ENCODE results near the gene KIF24. TPM values are rescaled to one million over a fixed set of nuclear protein-coding genes. Genes with fewer than 3 reads are reported as not detected.
"Not testable (repeated sequence)": the region's sequence is repeated elsewhere in the genome, so short reads cannot be mapped to it uniquely, and the experiment has no call there.

KIF24 gene
- total RNA-seq, 1 experiment from 2014 or later = 4.5 TPM

GRCh38 chr9:34370970-34371880 is 42.2 kb upstream of the KIF24 start:
- Histone ChIP-seq H3K4me3 (ENCODE audit: insufficient read depth, low read depth, low read length) (no peak overlapping the region), H3K27me3 (ENCODE audit: control insufficient read depth, insufficient read depth, low read length) (no peaks in the 10 kb centered on the region; the same call in 1 of the 2 replicates), H3K36me3 (replicated peaks; ENCODE audit: control insufficient read depth, insufficient read depth, low read length) (no peaks in the 10 kb centered on the region; the same call in 1 of the 2 replicates)
- no peak for DNase-seq

- Histone ChIP-seq H3K27me3 (ENCODE audit: control insufficient read depth, insufficient read depth, low read length) (no peaks in the 10 kb centered on the region), H3K36me3 (replicated peaks; ENCODE audit: control insufficient read depth, insufficient read depth, low read length) (no peaks in the 10 kb centered on the region; the same call in 1 of the 2 replicates), H3K4me3 (ENCODE audit: insufficient read depth, low read depth, low read length) (no peak overlapping the region)
- DNase-seq = no peak
Measured at GRCh38 chr9:34370335-34370969, 41.4 kb upstream of the KIF24 start.

GRCh38 chr9:34369636-34370035 is 40.6 kb upstream of the KIF24 start:
- H3K36me3 ChIP-seq (replicated peaks; ENCODE audit: control insufficient read depth, insufficient read depth, low read length) = no peaks in the 10 kb centered on the region; the same call in 1 of the 2 replicates
- H3K4me3 ChIP-seq (ENCODE audit: insufficient read depth, low read depth, low read length) = no peak overlapping the region
- DNase-seq = no peak
- no peaks in the 10 kb centered on the region for H3K27me3 ChIP-seq (ENCODE audit: control insufficient read depth, insufficient read depth, low read length)

GRCh38 chr9:34368796-34369195 is 39.7 kb upstream of the KIF24 start:
- H3K36me3 ChIP-seq (replicated peaks; ENCODE audit: control insufficient read depth, insufficient read depth, low read length); DNase-seq: not testable (repeated sequence)

GRCh38 chr9:34367751-34368410 is 38.8 kb upstream of the KIF24 start:
- not testable (repeated sequence) for H3K36me3 ChIP-seq (replicated peaks; ENCODE audit: control insufficient read depth, insufficient read depth, low read length); H3K4me3 ChIP-seq (ENCODE audit: insufficient read depth, low read depth, low read length); H3K27me3 ChIP-seq (ENCODE audit: control insufficient read depth, insufficient read depth, low read length); DNase-seq

More at GRCh38 chr9:34368796-34369195, 39.7 kb upstream of the KIF24 start:
- H3K4me3 ChIP-seq (ENCODE audit: insufficient read depth, low read depth, low read length); H3K27me3 ChIP-seq (ENCODE audit: control insufficient read depth, insufficient read depth, low read length): not testable (repeated sequence)

- Histone ChIP-seq H3K36me3 (replicated peaks; ENCODE audit: control insufficient read depth, insufficient read depth, low read length) (no peaks in the 10 kb centered on the region; the same call in 1 of the 2 replicates), H3K27me3 (ENCODE audit: control insufficient read depth, insufficient read depth, low read length) (no peaks in the 10 kb centered on the region), H3K4me3 (ENCODE audit: insufficient read depth, low read depth, low read length) (no peak overlapping the region)
- DNase-seq = no peak
Measured at GRCh38 chr9:34366365-34366764, 37.3 kb upstream of the KIF24 start.

- H3K4me3 ChIP-seq (ENCODE audit: insufficient read depth, low read depth, low read length) = no peak overlapping the region
- H3K27me3 ChIP-seq (ENCODE audit: control insufficient read depth, insufficient read depth, low read length) = no peaks in the 10 kb centered on the region
- no peak for DNase-seq
Measured at GRCh38 chr9:34365282-34365681, 36.2 kb upstream of the KIF24 start.

GRCh38 chr9:34363619-34364351 is 34.7 kb upstream of the KIF24 start:
- Histone ChIP-seq H3K4me3 (ENCODE audit: insufficient read depth, low read depth, low read length) (no peak overlapping the region), H3K27me3 (ENCODE audit: control insufficient read depth, insufficient read depth, low read length) (no peaks in the 10 kb centered on the region), H3K36me3 (replicated peaks; ENCODE audit: control insufficient read depth, insufficient read depth, low read length) (no peaks in the 10 kb centered on the region)
- DNase-seq = peak; percentile 70

More at GRCh38 chr9:34365282-34365681, 36.2 kb upstream of the KIF24 start:
- H3K36me3 ChIP-seq (replicated peaks; ENCODE audit: control insufficient read depth, insufficient read depth, low read length) = no peaks in the 10 kb centered on the region; the same call in 1 of the 2 replicates

GRCh38 chr9:34362614-34363214 is 33.6 kb upstream of the KIF24 start:
- Histone ChIP-seq H3K4me3 (ENCODE audit: insufficient read depth, low read depth, low read length) (no peak overlapping the region), H3K36me3 (replicated peaks; ENCODE audit: control insufficient read depth, insufficient read depth, low read length) (no peaks in the 10 kb centered on the region), H3K27me3 (ENCODE audit: control insufficient read depth, insufficient read depth, low read length) (no peaks in the 10 kb centered on the region)
- no peak for DNase-seq

GRCh38 chr9:34352957-34353356 is 23.9 kb upstream of the KIF24 start:
- H3K27me3 ChIP-seq (ENCODE audit: control insufficient read depth, insufficient read depth, low read length); DNase-seq; H3K36me3 ChIP-seq (replicated peaks; ENCODE audit: control insufficient read depth, insufficient read depth, low read length); H3K4me3 ChIP-seq (ENCODE audit: insufficient read depth, low read depth, low read length): not testable (repeated sequence)

GRCh38 chr9:34352122-34352652 is 23.1 kb upstream of the KIF24 start:
- not testable (repeated sequence) for H3K27me3 ChIP-seq (ENCODE audit: control insufficient read depth, insufficient read depth, low read length); DNase-seq; H3K4me3 ChIP-seq (ENCODE audit: insufficient read depth, low read depth, low read length); H3K36me3 ChIP-seq (replicated peaks; ENCODE audit: control insufficient read depth, insufficient read depth, low read length)

GRCh38 chr9:34349324-34349723 is 20.3 kb upstream of the KIF24 start:
- H3K36me3 ChIP-seq (replicated peaks; ENCODE audit: control insufficient read depth, insufficient read depth, low read length) = no peaks in the 10 kb centered on the region
- H3K4me3 ChIP-seq (ENCODE audit: insufficient read depth, low read depth, low read length) = no peak overlapping the region
- no peaks in the 10 kb centered on the region for H3K27me3 ChIP-seq (ENCODE audit: control insufficient read depth, insufficient read depth, low read length)
- no peak for DNase-seq

- no peak for DNase-seq
- Histone ChIP-seq H3K27me3 (ENCODE audit: control insufficient read depth, insufficient read depth, low read length) (no peaks in the 10 kb centered on the region), H3K36me3 (replicated peaks; ENCODE audit: control insufficient read depth, insufficient read depth, low read length) (no peaks in the 10 kb centered on the region; the same call in 1 of the 2 replicates), H3K4me3 (ENCODE audit: insufficient read depth, low read depth, low read length) (no peak overlapping the region)
Measured at GRCh38 chr9:34347800-34348158, 18.7 kb upstream of the KIF24 start.

All from H7 (cell line).